Peyer's patch (tissue), 4 donors: ENCODE measurements around the gene PDIK1L.
A peak's percentile ranks its signal among the peaks of the same experiment; 100 is the strongest.

ENCODE experiments used
- CTCF ChIP-seq, 6 experiments: fragments of 450-650 bp in 4 of 6; fragments of 200-600 bp in 2 of 6; sonication (generic) in 1 of 6; IDR thresholded peaks; one replicate each; pipeline ENCODE4 v1.5.1; 2017 to 2019; ENCODE audit warnings: antibody characterized with exemption in 6 of 6, mild to moderate bottlenecking in 3 of 6, moderate library complexity in 1 of 6
- POLR2A ChIP-seq, 2 donors: fragments of 450-650 bp; IDR thresholded peaks; one replicate each; pipeline ENCODE4 v1.5.1; 2017; ENCODE audit warnings: antibody characterized with exemption in 2 of 2, mild to moderate bottlenecking in 2 of 2, moderate library complexity in 2 of 2

- TF ChIP-seq CTCF (IDR thresholded peaks at IDR 0.05) (peak; percentile 55 to 82 (median 74)), POLR2A (IDR thresholded peaks at IDR 0.05) (no peak)
Measured at GRCh38 chr1:26164036-26164860, 52.6 kb downstream of the PDIK1L start.
